GM21723 (cell line): ENCODE results near the gene ARL4A.
"Not testable (repeated sequence)": the region's sequence is repeated elsewhere in the genome, so short reads cannot be mapped to it uniquely, and the experiment has no call there.

ENCODE experiments used
- ATAC-seq: cut with Tn5 transposase; IDR thresholded peaks from one replicate; pipeline ENCODE4 v1.9.1; 2021; ENCODE audit warnings: mild to moderate bottlenecking, moderate library complexity; ENCODE audit not compliant: unreplicated experiment

ARL4A gene

GRCh38 chr7:12686891-12687717 lies at the start of gene ARL4A:
TSS of gene ARL4A (plus strand) at chr7:12687633. CDS start at chr7:12688255, 622 bp downstream.
- peak; percentile 87 for ATAC-seq

- peak; percentile 59 for ATAC-seq
Measured at GRCh38 chr7:12637819-12638592, 49.4 kb upstream of the ARL4A start.

GRCh38 chr7:12638851-12639456 lies 48.5 kb upstream of the ARL4A start:
- ATAC-seq: peak; percentile 51

GRCh38 chr7:12640299-12641096 lies 46.9 kb upstream of the ARL4A start:
- ATAC-seq: no peak

GRCh38 chr7:12641196-12641595 lies 46.2 kb upstream of the ARL4A start:
- ATAC-seq: no peak

GRCh38 chr7:12642508-12642907 lies 44.9 kb upstream of the ARL4A start:
- no peak for ATAC-seq

GRCh38 chr7:12643001-12643643 lies 44.3 kb upstream of the ARL4A start:
- no peak for ATAC-seq

- no peak for ATAC-seq
Measured at GRCh38 chr7:12643644-12644043, 43.8 kb upstream of the ARL4A start.

- ATAC-seq: not testable (repeated sequence)
Measured at GRCh38 chr7:12645212-12645611, 42.2 kb upstream of the ARL4A start.

GRCh38 chr7:12646139-12646538 lies 41.3 kb upstream of the ARL4A start:
- ATAC-seq: no peak

- ATAC-seq: no peak
Measured at GRCh38 chr7:12647364-12648219, 39.8 kb upstream of the ARL4A start.

GRCh38 chr7:12648704-12649261 lies 38.6 kb upstream of the ARL4A start:
- ATAC-seq: no peak

- no peak for ATAC-seq
Measured at GRCh38 chr7:12649348-12649747, 38.1 kb upstream of the ARL4A start.

GRCh38 chr7:12650080-12650479 lies 37.4 kb upstream of the ARL4A start:
- no peak for ATAC-seq

GRCh38 chr7:12653110-12653509 lies 34.3 kb upstream of the ARL4A start:
- no peak for ATAC-seq

- no peak for ATAC-seq
Measured at GRCh38 chr7:12653518-12653917, 33.9 kb upstream of the ARL4A start.

GRCh38 chr7:12655161-12655560 lies 32.3 kb upstream of the ARL4A start:
- ATAC-seq: no peak

GRCh38 chr7:12660423-12660822 lies 27.0 kb upstream of the ARL4A start:
- ATAC-seq: not testable (repeated sequence)

- not testable (repeated sequence) for ATAC-seq
Measured at GRCh38 chr7:12660986-12661385, 26.4 kb upstream of the ARL4A start.
